HG03095 (cell line): Measurements from ENCODE around the gene SERPINA10.

ENCODE experiments used
- ATAC-seq: cut with Tn5 transposase; IDR thresholded peaks from one replicate; pipeline ENCODE4 v1.9.1; 2021; ENCODE audit warnings: moderate library complexity; ENCODE audit not compliant: unreplicated experiment

Gene SERPINA10

DNA sequence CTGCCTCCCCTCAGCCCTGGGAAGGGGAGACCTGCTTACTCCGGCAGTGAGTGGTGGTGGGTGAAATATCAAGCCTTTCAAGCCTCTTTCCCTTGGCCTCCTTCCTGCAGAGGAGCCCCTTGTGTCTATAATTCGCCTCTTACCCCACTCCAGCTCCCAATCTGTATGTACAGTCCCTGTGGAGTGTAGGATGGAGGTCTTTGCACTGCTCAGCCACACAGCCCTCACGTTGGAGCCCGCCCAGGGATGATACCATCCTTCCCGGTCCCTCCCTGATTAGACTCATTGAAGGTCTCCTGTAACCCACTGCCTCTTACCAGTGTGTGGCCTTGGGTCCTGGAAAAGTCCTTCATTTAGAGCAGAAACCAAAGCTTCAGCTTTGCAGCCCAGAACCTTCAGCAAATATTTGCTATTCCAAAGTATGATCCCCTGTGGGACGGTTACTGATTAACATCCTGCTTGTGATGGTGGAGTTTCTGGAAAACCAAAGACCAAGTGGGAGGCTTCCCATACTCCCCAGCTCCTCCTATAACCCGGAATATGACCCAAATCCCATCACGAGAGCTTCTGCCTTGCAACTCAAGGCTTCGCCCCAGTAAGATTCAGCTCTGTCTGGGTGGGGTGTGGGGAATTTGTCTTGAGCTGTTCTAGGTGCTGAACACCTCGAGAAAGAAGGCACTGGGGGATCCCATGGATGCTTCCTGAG, at the start of gene SERPINA10:
Gene SERPINA10, minus strand, starts transcription at position 397 of the 706 bp plus-strand sequence. CDS start 2,675 bp downstream, outside the sequence.
- ATAC-seq = no peak

GRCh38 chr14:94342334-94342934, 49.4 kb upstream of the SERPINA10 start:
- no peak for ATAC-seq

GRCh38 chr14:94341656-94342333, 48.7 kb upstream of the SERPINA10 start:
- no peak for ATAC-seq

GRCh38 chr14:94340533-94340932, 47.5 kb upstream of the SERPINA10 start:
- no peak for ATAC-seq

DNA sequence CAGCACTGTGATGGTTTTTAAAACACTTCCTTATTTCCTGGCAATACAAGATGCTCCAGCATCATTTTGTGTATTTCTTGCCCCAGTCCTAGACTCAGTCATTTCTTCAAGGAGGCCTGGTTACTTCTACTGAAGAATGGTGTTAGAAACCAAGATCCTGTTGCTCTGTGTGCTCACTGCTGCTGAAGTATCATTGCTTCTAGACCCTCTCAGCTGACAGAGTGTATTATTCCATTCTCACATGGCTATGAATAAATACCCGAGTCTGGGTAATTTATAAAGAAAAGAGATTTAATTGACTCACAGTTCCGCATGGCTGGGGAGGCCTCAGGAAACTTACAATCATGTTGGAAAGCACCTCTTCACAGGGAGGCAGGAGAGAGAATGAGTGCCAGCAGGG, 45.0 kb upstream of the SERPINA10 start:
- no peak for ATAC-seq

DNA sequence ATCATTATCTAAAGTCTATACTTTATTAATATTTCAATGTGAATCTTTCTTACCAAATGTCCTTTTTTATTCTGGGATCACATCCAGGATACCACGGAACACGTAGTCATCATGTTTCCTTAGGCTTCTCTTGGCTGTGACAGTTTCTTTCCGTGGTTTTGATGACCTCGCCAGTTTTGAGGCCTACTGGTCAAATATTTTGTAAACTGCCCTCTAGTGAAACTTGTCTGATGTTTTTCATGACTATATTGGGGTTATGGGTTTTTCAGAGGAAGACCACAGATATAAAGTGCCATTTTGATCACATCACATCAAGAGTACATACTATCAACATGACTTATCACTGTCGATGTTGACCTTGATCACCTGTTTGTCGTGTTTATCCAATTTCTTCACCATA, 44.2 kb upstream of the SERPINA10 start:
- ATAC-seq = no peak

DNA sequence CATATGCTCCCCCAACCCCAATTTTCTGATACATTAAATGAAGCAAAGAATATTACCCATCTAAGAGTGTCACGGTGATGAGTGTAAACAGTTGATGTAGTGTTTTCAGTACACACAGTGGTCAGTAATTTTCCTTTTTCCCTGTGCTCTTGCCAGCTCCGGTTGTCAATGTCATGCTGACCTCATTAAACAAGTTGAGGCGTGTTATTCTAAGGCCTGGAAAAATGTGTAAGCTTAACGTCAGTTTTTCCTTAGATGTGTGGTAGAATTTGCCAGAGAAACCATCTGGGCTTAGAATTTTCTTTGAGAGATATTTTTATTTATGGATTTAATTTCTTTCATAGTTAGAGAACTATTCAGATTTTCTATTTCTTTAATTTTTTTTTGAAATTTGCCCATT, 41.8 kb upstream of the SERPINA10 start:
- no peak for ATAC-seq

GRCh38 chr14:94332587-94332986, 39.5 kb upstream of the SERPINA10 start:
- ATAC-seq = no peak

DNA sequence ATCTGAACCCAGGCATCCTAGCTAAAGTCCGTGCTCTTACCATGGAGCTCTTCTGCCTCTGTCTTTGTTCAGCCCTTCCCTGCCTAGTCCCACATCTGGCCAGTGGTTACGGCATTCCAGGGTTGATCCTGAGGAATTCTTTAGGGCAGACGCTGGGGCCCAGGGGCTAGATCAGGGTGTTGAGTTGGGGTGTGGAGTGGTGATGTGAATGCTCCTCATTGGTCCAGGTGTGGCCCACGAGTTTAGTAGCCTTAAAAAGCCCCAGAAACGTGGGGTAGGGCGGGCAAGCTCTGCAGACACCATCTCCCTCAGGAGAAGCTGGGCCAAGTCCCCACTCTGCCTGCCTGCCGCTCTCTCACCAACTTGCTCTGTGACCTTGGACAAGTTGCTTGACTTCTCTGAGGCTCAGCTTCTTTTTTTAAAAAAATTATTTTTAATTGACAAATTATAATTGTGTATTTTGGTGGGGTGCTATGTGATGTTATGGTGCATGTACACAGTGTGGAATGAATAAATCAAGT, 39.1 kb upstream of the SERPINA10 start:
- no peak for ATAC-seq

DNA sequence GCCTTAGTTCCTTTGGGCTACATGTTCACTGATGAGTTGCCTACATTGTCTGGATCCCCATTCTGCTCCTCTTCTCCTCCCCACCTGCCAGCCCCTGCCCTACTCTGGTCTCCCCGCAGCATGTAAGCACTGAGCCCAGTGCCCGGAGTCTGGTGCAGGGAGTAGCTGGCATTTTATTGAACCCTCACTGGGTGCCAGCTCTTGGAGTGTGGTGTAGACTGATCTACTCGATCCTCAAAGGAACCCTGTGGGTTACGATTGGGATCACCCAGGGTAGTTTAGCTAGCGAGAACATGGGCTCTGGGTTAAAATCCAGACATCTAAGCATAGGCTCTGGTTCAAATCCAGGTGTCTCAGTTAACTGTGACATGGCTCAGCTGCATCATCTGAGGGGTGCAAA, 38.4 kb upstream of the SERPINA10 start:
- ATAC-seq = no peak

DNA sequence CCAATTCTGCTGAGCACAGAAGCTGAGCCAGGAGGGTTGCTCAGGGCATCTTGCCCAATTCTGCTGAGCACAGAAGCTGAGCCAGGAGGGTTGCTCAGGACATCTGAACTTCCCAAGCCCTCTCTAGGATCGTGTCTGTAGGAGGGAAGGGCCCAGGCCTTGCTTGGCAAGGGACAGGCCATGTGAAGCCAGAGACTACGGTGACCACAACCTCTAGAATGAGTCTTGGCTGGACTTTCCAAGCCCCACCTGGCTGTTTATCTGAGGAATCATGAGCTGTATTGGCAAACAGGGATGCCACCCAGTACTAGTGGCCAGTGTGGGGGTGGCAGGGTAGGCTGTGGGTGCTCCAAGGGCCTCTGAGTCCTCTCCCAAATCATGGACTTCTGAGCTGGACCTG, 37.8 kb upstream of the SERPINA10 start:
- no peak for ATAC-seq

DNA sequence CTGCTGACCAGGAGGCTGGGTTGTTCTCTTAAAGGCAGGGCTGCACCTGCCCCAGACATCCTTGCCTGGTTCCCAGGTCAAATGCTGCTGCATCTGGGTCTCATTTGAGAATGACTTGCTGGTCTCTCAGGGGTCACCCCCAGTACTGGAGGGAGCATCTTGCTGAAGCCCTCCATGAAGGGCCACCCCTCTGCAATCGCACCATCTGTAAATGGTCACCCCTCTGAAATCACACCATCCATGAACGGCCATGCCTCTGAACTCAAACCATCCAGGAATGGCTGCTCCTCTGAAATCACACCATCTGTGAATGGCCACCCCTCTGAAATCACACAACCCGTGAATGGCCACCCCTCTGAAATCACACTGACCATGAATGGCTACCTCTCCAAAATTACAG, 37.4 kb upstream of the SERPINA10 start:
- no peak for ATAC-seq

- ATAC-seq = no peak
Observed at GRCh38 chr14:94329857-94330256, 36.8 kb upstream of the SERPINA10 start.

DNA sequence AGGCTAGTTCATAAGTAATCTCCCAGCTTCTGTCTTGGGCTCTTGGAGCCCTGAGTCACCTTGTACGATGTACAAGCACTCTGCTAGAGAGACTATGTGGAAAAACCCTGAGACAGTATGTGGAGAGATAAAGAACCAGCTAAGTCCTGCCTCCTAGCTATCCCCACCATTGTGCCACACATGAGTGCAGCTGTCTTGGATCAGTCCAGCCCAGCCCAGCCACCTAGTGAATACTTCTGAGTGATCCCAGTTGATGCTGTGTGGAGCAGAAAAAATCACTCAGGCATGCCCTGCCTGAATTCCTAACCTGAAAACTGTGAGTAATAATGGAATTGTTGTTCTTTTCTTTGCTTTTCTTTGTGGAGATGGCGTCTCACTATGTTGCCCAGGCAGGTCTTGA, 35.1 kb upstream of the SERPINA10 start:
- no peak for ATAC-seq

- ATAC-seq = no peak
Observed at GRCh38 chr14:94322648-94323570, 29.8 kb upstream of the SERPINA10 start, which contains the start of gene SERPINA6. SERPINA6 (minus strand) TSS chr14:94323336; CDS start chr14:94314648, 8,688 bp downstream.

- no peak for ATAC-seq
Observed at GRCh38 chr14:94321421-94322271, 28.6 kb upstream of the SERPINA10 start.

- no peak for ATAC-seq
Observed at GRCh38 chr14:94320243-94320642, 27.2 kb upstream of the SERPINA10 start.

DNA sequence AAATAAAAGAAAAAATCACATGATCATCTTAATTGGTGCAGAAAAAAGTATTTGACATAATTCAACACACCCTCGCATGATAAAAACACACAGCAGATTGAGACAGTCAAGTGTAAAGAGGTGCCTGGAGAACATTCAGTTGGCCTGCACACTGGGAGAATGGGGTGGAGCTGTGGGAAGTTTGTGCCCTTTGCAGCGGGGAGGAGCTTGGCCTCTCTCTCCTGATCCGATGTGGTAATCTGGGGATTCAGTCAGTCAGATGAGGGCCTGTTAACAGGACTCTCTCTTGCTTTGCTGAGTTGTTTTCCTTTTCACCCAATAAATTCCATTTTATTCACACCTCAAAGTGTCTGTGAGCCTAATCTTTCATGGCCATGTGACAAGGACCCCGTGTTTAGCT, 24.2 kb upstream of the SERPINA10 start:
- ATAC-seq = no peak

GRCh38 chr14:94316692-94317091, 23.6 kb upstream of the SERPINA10 start:
- ATAC-seq = no peak

- no peak for ATAC-seq
Observed at GRCh38 chr14:94314890-94315289, 21.8 kb upstream of the SERPINA10 start.
